GM12865 (cell line): ENCODE results near the gene APOL4.

Experiments
- DNase-seq: peaks from one replicate; pipeline ENCODE4 v3.0.0; 2010; ENCODE audit warnings: low read depth
- H3K4me3 ChIP-seq: 2 replicates; pipeline ENCODE4 v1.5.1; 2011; ENCODE audit warnings: mild to moderate bottlenecking, low read depth, low read length, control low read depth
- CTCF ChIP-seq: IDR thresholded peaks from 2 replicates; pipeline ENCODE4 v1.5.1; 2011; ENCODE audit warnings: low read length, control low read depth, low read depth, inconsistent platforms; ENCODE audit not compliant: insufficient read depth; ENCODE audit errors: missing control alignments

APOL4 gene

GRCh38 chr22:36243986-36244385 is 42.4 kb upstream of the APOL4 start:
- no peak for DNase-seq
- TF ChIP-seq CTCF, result no peak
- H3K4me3 ChIP-seq, result no peak overlapping the region

GRCh38 chr22:36239401-36240171 is 38.0 kb upstream of the APOL4 start, which contains the start of gene APOL2:
APOL2 (minus strand) TSS chr22:36239527; CDS start chr22:36233162, 6,365 bp downstream.
- peak; percentile 92 for DNase-seq
- peak; percentile 74 for TF ChIP-seq CTCF
- H3K4me3 ChIP-seq, result peak within 1 kb of the TSS; percentile 69

GRCh38 chr22:36239150-36239400 is 37.5 kb upstream of the APOL4 start:
- H3K4me3 ChIP-seq, result peak overlapping the region; percentile 69
- TF ChIP-seq CTCF, result no peak
- DNase-seq, result peak; percentile 13

- peak overlapping the region; percentile 69 for H3K4me3 ChIP-seq
- TF ChIP-seq CTCF, result no peak
- DNase-seq, result no peak
Observed at GRCh38 chr22:36238373-36239149, 37.0 kb upstream of the APOL4 start.

- peak; percentile 40 for DNase-seq
- H3K4me3 ChIP-seq, result peak overlapping the region; percentile 69
- no peak for TF ChIP-seq CTCF
Observed at GRCh38 chr22:36237462-36238372, 36.1 kb upstream of the APOL4 start.

- no peak for TF ChIP-seq CTCF
- no peak overlapping the region for H3K4me3 ChIP-seq
- no peak for DNase-seq
Observed at GRCh38 chr22:36236388-36237319, 35.0 kb upstream of the APOL4 start.
